RPMI7951 (cell line): ENCODE results near the gene CDKN1A. TPM values are rescaled to one million over a fixed set of nuclear protein-coding genes. Genes with fewer than 3 reads are reported as not detected.
A peak's percentile ranks its signal among the peaks of the same experiment; 100 is the strongest.
"Not testable (repeated sequence)": the region's sequence is repeated elsewhere in the genome, so short reads cannot be mapped to it uniquely, and the experiment has no call there.

Experiments
- DNase-seq: peaks from one replicate; pipeline ENCODE4 v3.0.0-alpha.2; 2012; ENCODE audit warnings: low read depth
- total RNA-seq: library from RNA; depleted of rRNA; stranded (reverse); fragments of >200 nt; shearing (Covaris generic); gene quantifications from 2 replicates; pipeline ENCODE4 v1.2.3, GENCODE V29; 2014

Gene CDKN1A
- total RNA-seq, 1 experiment from 2014 or later, result 18.0 TPM

DNA sequence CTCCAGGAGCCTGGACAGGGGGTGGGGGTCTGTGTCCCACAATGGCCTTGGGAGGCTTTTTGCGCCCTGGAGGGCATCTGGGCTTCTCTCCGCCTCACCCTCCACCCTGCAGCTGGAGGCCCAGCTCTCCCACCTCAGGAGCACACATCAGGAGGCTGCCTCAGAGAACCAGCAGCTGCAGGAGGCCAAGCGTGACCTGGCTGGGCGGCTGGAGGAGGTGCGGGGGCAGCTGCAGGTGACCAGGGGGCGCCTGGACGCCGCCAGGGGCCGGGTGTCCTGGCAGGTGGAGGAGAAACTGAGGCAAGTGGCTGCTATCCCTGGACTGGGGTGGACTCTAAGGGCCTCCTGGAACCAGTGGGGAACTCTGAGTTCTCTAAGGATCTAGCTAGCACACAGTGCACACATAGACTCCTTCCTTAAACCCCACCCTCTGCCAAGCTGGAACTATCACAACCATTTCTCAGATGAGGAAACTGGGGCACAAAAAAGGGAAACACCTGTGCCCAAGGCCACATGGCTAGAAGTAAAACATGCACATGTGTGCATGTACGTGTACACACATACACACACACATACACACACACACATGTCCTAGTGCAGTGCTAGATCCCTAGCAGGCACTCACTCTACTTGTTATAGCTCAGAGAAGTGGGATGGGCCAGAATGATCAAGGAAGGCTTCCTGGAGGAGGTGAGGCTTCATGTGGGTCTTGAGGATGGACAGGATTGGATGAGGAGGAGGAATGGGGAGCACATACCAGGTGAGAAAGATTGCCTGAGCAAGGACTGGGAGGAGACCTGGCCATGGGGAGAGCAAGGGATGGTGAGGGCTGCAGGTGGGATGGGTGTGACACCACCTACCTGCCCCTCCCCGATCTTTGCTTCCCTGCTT is 42.0 kb downstream of the CDKN1A start:
- no peak for DNase-seq

GRCh38 chr6:36721369-36722140 is 43.0 kb downstream of the CDKN1A start:
- no peak for DNase-seq

DNA sequence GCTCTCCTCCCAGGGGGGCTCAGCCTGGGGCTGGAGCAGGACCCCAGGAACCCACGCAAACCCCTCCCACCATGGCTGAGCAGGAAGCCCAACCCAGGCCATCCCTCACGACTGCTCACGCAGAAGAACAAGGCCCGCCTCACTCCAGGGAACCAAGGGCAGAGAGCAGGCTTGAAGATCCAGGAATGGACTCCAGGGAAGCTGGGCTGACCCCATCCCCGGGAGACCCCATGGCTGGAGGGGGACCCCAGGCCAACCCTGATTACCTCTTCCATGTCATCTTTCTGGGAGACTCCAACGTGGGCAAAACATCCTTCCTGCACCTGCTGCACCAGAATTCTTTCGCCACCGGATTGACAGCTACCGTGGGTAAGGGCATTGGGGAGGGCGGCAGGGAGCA is 43.9 kb downstream of the CDKN1A start:
- no peak for DNase-seq

GRCh38 chr6:36722879-36723278 is 44.4 kb downstream of the CDKN1A start:
- DNase-seq, result no peak

GRCh38 chr6:36723992-36724391 is 45.5 kb downstream of the CDKN1A start:
- not testable (repeated sequence) for DNase-seq

DNA sequence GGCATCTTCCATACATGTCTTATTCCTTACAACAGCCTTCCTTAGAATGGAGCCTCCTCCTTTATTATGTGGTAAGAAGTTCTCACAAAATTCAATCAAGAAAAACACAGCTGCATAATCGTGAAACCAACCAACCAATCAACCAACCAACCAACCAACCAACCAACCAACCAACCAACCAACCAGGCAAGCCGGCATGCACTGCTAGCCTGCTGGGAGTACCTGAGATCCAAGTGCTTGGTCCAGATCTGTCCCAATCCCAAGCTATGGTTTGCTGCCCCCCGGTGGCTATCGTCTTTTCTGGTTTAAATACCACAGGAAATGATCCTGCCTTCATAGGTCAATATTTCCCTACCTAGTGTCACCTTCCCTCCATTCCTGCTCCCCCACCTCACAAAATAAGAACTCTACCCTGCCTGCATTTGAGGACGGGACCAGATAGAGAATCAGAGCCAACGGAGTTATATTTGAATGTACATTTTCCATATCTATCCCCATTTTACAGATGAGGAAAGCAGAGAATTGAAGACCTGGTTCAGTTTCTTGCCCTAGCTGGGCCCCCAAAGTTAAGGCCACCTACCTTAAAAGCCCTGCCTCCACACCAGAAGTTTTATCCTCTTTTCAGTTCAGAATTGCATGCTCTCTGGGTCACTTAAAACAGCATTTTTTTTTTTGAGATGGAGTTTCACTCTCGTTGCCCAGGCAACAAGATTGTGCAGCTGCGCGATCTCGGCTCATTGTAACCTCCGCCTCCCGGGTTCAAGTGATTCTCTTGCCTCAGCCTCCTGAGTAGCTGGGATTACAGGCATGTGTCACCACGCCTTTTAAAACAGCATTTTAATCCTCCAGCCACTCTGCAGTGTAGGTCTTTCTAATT is 46.2 kb downstream of the CDKN1A start:
- peak; percentile 58 for DNase-seq

DNA sequence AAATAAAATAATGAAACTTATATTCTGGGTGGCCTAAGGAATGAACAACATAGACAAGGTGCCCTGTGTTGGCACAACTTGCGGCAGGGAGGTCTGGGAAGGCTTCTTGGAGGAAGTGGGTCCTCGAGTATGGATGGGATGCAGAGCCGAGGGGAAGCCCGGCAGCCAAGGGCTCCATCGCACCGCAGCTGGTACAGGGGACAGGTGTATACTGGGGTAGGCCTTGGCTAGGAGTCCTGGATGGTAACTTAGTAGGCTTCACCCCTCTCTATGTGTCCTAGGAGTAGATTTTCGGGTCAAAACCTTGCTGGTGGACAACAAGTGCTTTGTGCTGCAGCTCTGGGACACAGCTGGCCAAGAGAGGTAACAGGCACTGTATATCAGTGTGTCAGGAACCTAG is 47.1 kb downstream of the CDKN1A start:
- no peak for DNase-seq

DNA sequence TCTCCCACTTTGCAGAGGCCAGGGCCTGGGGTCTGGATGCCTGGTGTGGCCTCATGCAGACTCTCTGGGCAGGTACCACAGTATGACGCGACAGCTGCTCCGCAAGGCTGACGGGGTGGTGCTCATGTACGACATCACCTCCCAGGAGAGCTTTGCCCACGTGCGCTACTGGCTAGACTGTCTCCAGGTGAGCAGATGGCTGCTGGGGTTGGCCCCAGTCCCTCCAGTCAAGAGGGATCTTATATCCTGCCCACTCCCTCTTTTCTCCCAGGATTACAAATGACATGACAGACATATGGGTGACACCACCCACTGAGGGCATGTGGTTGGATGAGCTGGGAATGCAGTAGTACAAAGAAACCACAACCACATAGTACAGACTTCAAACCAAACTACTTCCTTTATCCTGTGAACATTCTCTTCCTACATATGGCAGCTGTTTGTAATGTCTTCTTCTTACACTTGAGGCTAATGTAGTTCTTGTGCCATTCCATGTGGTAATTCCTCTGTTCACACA is 49.0 kb downstream of the CDKN1A start:
- peak; percentile 53 for DNase-seq

GRCh38 chr6:36728289-36729160 is 50.0 kb downstream of the CDKN1A start:
- DNase-seq, result no peak

GRCh38 chr6:36729161-36729524 is 50.6 kb downstream of the CDKN1A start:
- peak; percentile 35 for DNase-seq

GRCh38 chr6:36730424-36731380 is 52.2 kb downstream of the CDKN1A start:
- no peak for DNase-seq

DNA sequence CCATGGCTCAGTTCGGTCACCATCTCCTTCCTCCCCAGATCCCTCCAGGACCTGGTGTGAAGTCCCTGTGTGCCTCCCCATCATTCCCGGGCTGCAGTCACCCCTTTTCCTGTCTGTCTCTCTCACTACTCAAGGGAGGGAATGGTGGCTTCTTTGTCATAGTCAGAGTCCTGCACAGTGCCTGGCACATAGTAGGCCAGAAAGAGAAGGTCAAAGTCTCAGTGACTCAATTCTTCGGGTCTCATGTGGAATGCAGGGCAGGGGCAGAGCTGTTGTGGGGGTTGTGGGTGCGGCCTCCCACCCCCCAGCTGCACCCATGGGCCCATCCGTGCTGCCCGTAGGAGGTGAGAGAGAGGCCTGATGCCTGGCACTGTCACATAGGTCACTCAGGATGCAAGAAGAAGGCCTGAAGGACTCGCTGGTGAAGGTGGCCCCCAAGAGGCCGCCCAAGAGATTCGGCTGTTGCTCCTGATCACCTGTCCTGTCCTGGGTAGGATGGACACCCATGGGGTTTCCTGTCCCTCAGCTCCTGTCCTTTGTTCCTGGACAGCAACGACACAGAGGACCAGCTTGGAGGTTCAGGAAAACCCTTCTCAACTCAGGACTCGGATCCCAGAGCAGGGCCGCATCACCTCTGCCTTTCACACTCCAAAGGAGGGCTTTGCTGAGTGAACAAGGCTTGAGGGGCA is 53.3 kb downstream of the CDKN1A start:
- no peak for DNase-seq

DNA sequence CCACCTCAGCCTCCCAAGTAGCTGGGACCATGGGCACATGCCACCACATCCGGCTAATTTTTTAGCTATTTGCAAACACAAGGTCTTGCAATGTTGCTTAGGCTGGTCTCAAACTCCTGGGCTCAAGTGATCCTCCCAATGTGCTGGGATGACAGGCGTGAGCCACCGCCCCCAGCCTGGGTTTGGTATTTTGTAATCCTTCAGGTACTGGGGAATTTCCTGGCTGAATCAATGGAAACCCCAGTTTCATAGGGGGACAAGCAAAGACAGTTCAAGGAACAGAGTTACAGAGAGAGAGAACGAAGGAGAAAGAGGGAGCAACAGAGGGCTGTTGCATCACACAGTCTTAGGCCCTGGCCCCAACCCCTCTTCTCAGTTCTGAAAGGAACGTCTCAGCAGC is 54.8 kb downstream of the CDKN1A start:
- no peak for DNase-seq

GRCh38 chr6:36734486-36735060 is 56.1 kb downstream of the CDKN1A start:
- DNase-seq, result no peak

- DNase-seq, result no peak
Observed at GRCh38 chr6:36735110-36736071, 56.9 kb downstream of the CDKN1A start.
